H1 (cell line): Measurements from ENCODE around the gene BMPR1A. TPM values are rescaled to one million over a fixed set of nuclear protein-coding genes. Genes with fewer than 3 reads are reported as not detected.

Source experiments
- CTCF ChIA-PET: fragments of 300-600 bp; sonication (Branson Sonifier 250); formaldehyde crosslinking; loops from one replicate; lab custom pipeline; 2021; ENCODE audit not compliant: partially characterized antibody; lab: Charles Lee
- POLR2A ChIA-PET: fragments of 300-600 bp; sonication (Branson Sonifier 250); formaldehyde crosslinking; loops from one replicate; lab custom pipeline; 2021; ENCODE audit warnings: inconsistent platforms; ENCODE audit not compliant: partially characterized antibody; lab: Charles Lee
- DNase-seq, 2 experiments: peaks; one replicate each; pipeline versions ENCODE4 v3.0.0 to v3.0.0-alpha.2; 2010 to 2022; ENCODE audit warnings: low spot score in 2 of 2, low read depth in 1 of 2, mixed read lengths in 1 of 2
- FAIRE-seq: peaks from 2 replicates; lab custom pipeline; 2011; peaks lifted over from hg19 to GRCh38; lab: Jason Lieb, UNC
- H2AFZ ChIP-seq: 2 replicates; pipeline ENCODE4 v1.8.1; 2012; ENCODE audit warnings: low read length, inconsistent platforms
- H2AK5ac ChIP-seq: 2 replicates; pipeline ENCODE4 v1.6.1; 2013; ENCODE audit warnings: low read depth, low read length
- H2BK120ac ChIP-seq: replicated peaks from 2 replicates; pipeline ENCODE3; 2013; ENCODE audit warnings: low read depth, low read length, inconsistent platforms
- H2BK12ac ChIP-seq: 2 replicates; pipeline ENCODE4 v1.6.1; 2013; ENCODE audit warnings: low read depth, low read length
- H2BK15ac ChIP-seq: 2 replicates; pipeline ENCODE4 v1.6.1; 2013; ENCODE audit warnings: low read length
- H2BK20ac ChIP-seq: 2 replicates; pipeline ENCODE4 v1.6.1; 2013; ENCODE audit warnings: low read length
- H2BK5ac ChIP-seq: 2 replicates; pipeline ENCODE4 v1.6.1; 2013; ENCODE audit warnings: low read depth, low read length
- H3K14ac ChIP-seq: 2 replicates; pipeline ENCODE4 v1.6.1; 2013; ENCODE audit warnings: inconsistent platforms; ENCODE audit not compliant: insufficient read length
- H3K18ac ChIP-seq: 2 replicates; pipeline ENCODE4 v1.6.1; 2013; ENCODE audit warnings: low read length; ENCODE audit errors: extremely low read depth
- H3K23ac ChIP-seq: 2 replicates; pipeline ENCODE4 v1.6.1; 2013; ENCODE audit warnings: inconsistent platforms; ENCODE audit not compliant: insufficient read length
- H3K23me2 ChIP-seq: 2 replicates; pipeline ENCODE4 v1.6.1; 2013; ENCODE audit warnings: low read depth, low read length
- H3K27ac ChIP-seq: 2 replicates; pipeline ENCODE4 v1.6.1; 2011; ENCODE audit warnings: low read depth, low read length, inconsistent platforms
- H3K27me3 ChIP-seq, 4 experiments: replicated peaks in 1 of 4; 1 replicate in 1 of 4; 2 replicates in 3 of 4; pipeline versions ENCODE4 v1.6.1 to v1.8.1; 2011 to 2013; ENCODE audit warnings: low read length in 3 of 4, mild to moderate bottlenecking in 3 of 4, inconsistent platforms in 2 of 4, mixed read lengths in 2 of 4, moderate library complexity in 1 of 4; ENCODE audit not compliant: control insufficient read depth in 3 of 4, insufficient read depth in 3 of 4; ENCODE audit errors: extremely low read depth in 1 of 4
- H3K36me3 ChIP-seq, 4 experiments: 2 replicates each; pipeline versions ENCODE4 v1.6.1 to v1.8.1; 2011 to 2013; ENCODE audit warnings: mild to moderate bottlenecking in 4 of 4, low read length in 3 of 4, moderate library complexity in 2 of 4, control low read depth in 1 of 4, inconsistent platforms in 1 of 4; ENCODE audit not compliant: insufficient read depth in 4 of 4, control insufficient read depth in 2 of 4
- H3K4ac ChIP-seq: replicated peaks from 2 replicates; pipeline ENCODE3; 2013; ENCODE audit warnings: low read length, low read depth, mixed read lengths, inconsistent platforms; ENCODE audit not compliant: insufficient read length
- H3K4me1 ChIP-seq, 4 experiments: replicated peaks in 1 of 4; 1 replicate in 1 of 4; 2 replicates in 3 of 4; pipeline versions ENCODE4 v1.6.1 to v1.8.1; 2011 to 2013; ENCODE audit warnings: low read length in 3 of 4, inconsistent platforms in 2 of 4, mixed read lengths in 1 of 4; ENCODE audit not compliant: insufficient read depth in 4 of 4, control insufficient read depth in 3 of 4
- H3K4me2 ChIP-seq, 2 experiments: 2 replicates each; pipeline versions ENCODE4 v1.6.1 to v1.8.1; 2011 to 2013; ENCODE audit warnings: low read depth in 2 of 2, low read length in 2 of 2, control low read depth in 1 of 2, inconsistent platforms in 1 of 2, mild to moderate bottlenecking in 1 of 2; ENCODE audit not compliant: insufficient read depth in 1 of 2
- H3K4me3 ChIP-seq, 4 experiments: fragments of 200-600, 300-600 bp in 1 of 4; sonication (generic), shearing (Covaris generic), sonication (Bioruptor Twin) in 1 of 4; 2 replicates each; pipeline versions ENCODE4 v1.5.1 to v1.8.1; 2011 to 2016; ENCODE audit warnings: low read length in 4 of 4, low read depth in 3 of 4, control low read depth in 2 of 4, inconsistent platforms in 2 of 4, mild to moderate bottlenecking in 2 of 4, mixed read lengths in 1 of 4, moderate library complexity in 1 of 4; ENCODE audit not compliant: insufficient read depth in 2 of 4; ENCODE audit errors: extremely low read depth in 1 of 4
- H3K56ac ChIP-seq: replicated peaks from 2 replicates; pipeline ENCODE3; 2013; ENCODE audit warnings: low read depth, mild to moderate bottlenecking, mixed read lengths, low read length, inconsistent platforms; ENCODE audit not compliant: insufficient read length
- H3K79me1 ChIP-seq: 2 replicates; pipeline ENCODE4 v1.6.1; 2013; ENCODE audit warnings: low read depth, low read length, control low read depth
- H3K79me2 ChIP-seq, 2 experiments: 2 replicates each; pipeline versions ENCODE4 v1.6.1 to v1.8.1; 2012 to 2013; ENCODE audit warnings: low read length in 2 of 2, mild to moderate bottlenecking in 2 of 2, inconsistent platforms in 1 of 2; ENCODE audit not compliant: insufficient read depth in 2 of 2, control insufficient read depth in 1 of 2
- H3K9ac ChIP-seq, 4 experiments: replicated peaks in 1 of 4; 1 replicate in 1 of 4; 2 replicates in 3 of 4; pipeline versions ENCODE4 v1.6.1 to v1.8.1; 2011 to 2013; ENCODE audit warnings: low read depth in 3 of 4, low read length in 3 of 4, control low read depth in 2 of 4, mild to moderate bottlenecking in 2 of 4, moderate library complexity in 2 of 4, inconsistent platforms in 1 of 4; ENCODE audit errors: extremely low read depth in 1 of 4
- H3K9me3 ChIP-seq, 2 experiments: 2 replicates each; pipeline versions ENCODE4 v1.6.1 to v1.8.1; 2012 to 2013; ENCODE audit warnings: mild to moderate bottlenecking in 2 of 2, moderate library complexity in 2 of 2, control low read depth in 1 of 2, inconsistent platforms in 1 of 2, low read depth in 1 of 2, low read length in 1 of 2, mixed read lengths in 1 of 2; ENCODE audit not compliant: insufficient read depth in 2 of 2
- H4K20me1 ChIP-seq, 2 experiments: replicated peaks in 1 of 2; 2 replicates each; pipeline versions ENCODE3 to v1.8.1; 2011 to 2013; ENCODE audit warnings: inconsistent platforms in 2 of 2, low read length in 2 of 2, mild to moderate bottlenecking in 1 of 2; ENCODE audit not compliant: insufficient read depth in 2 of 2, control insufficient read depth in 1 of 2
- H4K5ac ChIP-seq: 2 replicates; pipeline ENCODE4 v1.6.1; 2013; ENCODE audit warnings: low read length, low read depth, mixed read lengths, inconsistent platforms; ENCODE audit not compliant: insufficient read length
- H4K8ac ChIP-seq: 2 replicates; pipeline ENCODE4 v1.8.0; 2013; ENCODE audit warnings: mild to moderate bottlenecking, moderate library complexity, low read length, inconsistent platforms; ENCODE audit not compliant: insufficient read depth; ENCODE audit errors: extremely low read depth
- H4K91ac ChIP-seq: replicated peaks from 2 replicates; pipeline ENCODE3; 2013; ENCODE audit warnings: low read length, mixed read lengths, inconsistent platforms; ENCODE audit not compliant: insufficient read length
- CBX5 ChIP-seq: fragments of 300-800, 300-1000 bp; sonication (generic); IDR thresholded peaks from 2 replicates; pipeline ENCODE4 v1.7.1; 2016; ENCODE audit warnings: antibody characterized with exemption, low read length, low read depth
- RNF2 ChIP-seq: fragments of 200-900, 300-1000 bp; sonication (generic); IDR thresholded peaks from 2 replicates; pipeline ENCODE4 v1.7.1; 2016; ENCODE audit warnings: borderline replicate concordance, low read depth, mild to moderate bottlenecking, antibody characterized with exemption, low read length; ENCODE audit not compliant: poor library complexity, severe bottlenecking; ENCODE audit errors: missing control alignments
- WGBS, 2 experiments: shearing (Covaris generic) in 1 of 2; methylation state at CpG; one replicate each; pipeline versions ENCODE4 v1.1.6 to v1.1.7; 2013 to 2015; ENCODE audit warnings: low lambda C conversion rate in 2 of 2, mixed read lengths in 2 of 2, inconsistent platforms in 1 of 2, low coverage in 1 of 2, missing lambda C conversion rate in 1 of 2; ENCODE audit not compliant: insufficient replicate concordance in 2 of 2, insufficient coverage in 1 of 2, insufficient read length in 1 of 2; ENCODE audit errors: extremely low coverage in 1 of 2, missing lambda C conversion rate in 1 of 2; 5-methylcytosine and 5-hydroxymethylcytosine counted together
- polyA plus RNA-seq, 7 experiments: library from polyadenylated mRNA; depleted of rRNA in 3 of 7; stranded (reverse) in 5 of 7; unstranded in 2 of 7; fragments of >200 nt in 5 of 7; fragments of 200-250 nt in 2 of 7; gene quantifications; 1 replicate in 5 of 7; 2 replicates in 1 of 7; 4 replicates in 1 of 7; pipeline versions ENCODE4 v1.2.1 to v1.2.3, GENCODE V29; 2011 to 2013; ENCODE audit warnings: missing spikeins in 2 of 7, mixed read lengths in 2 of 7
- total RNA-seq: library from RNA; stranded (reverse); fragmentation: NEBNext Ultra II Directional; extraction: Animal tissue kit (Norgen Biotek cat#: 25700); gene quantifications from 2 replicates; pipeline ENCODE4 v1.2.1, GENCODE V29; 2021

BMPR1A gene
- total and polyA plus RNA-seq, 2 of the 8 experiments (the other 6 are each of a cell fraction or from before 2014, with no cell fraction given): 34.4 to 129 TPM

- Histone ChIP-seq H4K8ac (peak overlapping the region; percentile 39; the same call in 1 of the 2 replicates), H3K23ac (no peak overlapping the region)
- TF ChIP-seq RNF2 (no peak), CBX5 (no peak)
- TF ChIP-seq, all 59 proteins: peak for 0
- H4K20me1 ChIP-seq: no peaks in the 10 kb centered on the region
- no peaks in the 10 kb centered on the region for H3K79me1 ChIP-seq
- no peaks in the 10 kb centered on the region for H3K79me2 ChIP-seq
- ChIA-PET POLR2A (interaction anchor here (1.0 to 1.9 kb wide), 6 partner anchors 10 to 35 kb away, joined by 3 to 9 read pairs (median 4); partner anchors contain the start of gene MMRN2), CTCF (interaction anchor here (0.6 to 22.5 kb wide), 16 partner anchors 9 to 304 kb away, joined by 3 to 975 read pairs (median 4); partner anchors contain the start of genes MMRN2 and SNCG)
- H3K4me3 ChIP-seq: no peak overlapping the region
- no peaks in the 10 kb centered on the region for H3K9me3 ChIP-seq
- H3K18ac ChIP-seq: peak overlapping the region; percentile 90
- H3K4me2 ChIP-seq: no peak overlapping the region
- peaks cover 4 to 36% (median 28%) of the 10 kb centered on the region in 4 experiments for H3K4me1 ChIP-seq
- peak overlapping the region; percentile 44 for H3K4ac ChIP-seq
- peak overlapping the region; percentile 61; the same call in 1 of the 2 replicates for H2BK20ac ChIP-seq
- WGBS, 2 experiments: 94% methylated on average over 7 of the region's 7 CpGs; no CpG with 5 or more reads in 1 of the 2 experiments
- peak overlapping the region; percentile 88 for H2AK5ac ChIP-seq
- no peak overlapping the region for H3K56ac ChIP-seq
- H2BK5ac ChIP-seq: no peak overlapping the region
- H3K27ac ChIP-seq: no peak overlapping the region
- no peak overlapping the region for H4K5ac ChIP-seq
- no peak overlapping the region for H3K9ac ChIP-seq
- peak overlapping the region; percentile 99 for H2BK15ac ChIP-seq
- no peak overlapping the region for H3K14ac ChIP-seq
- H4K91ac ChIP-seq: peak overlapping the region; percentile 58
- DNase-seq (no peak), FAIRE-seq (no peak)
- no peak overlapping the region for H2AFZ ChIP-seq
- H3K27me3 ChIP-seq: peaks cover 0 to 13% (median 10%) of the 10 kb centered on the region in 4 experiments; a peak in 6 of 7 replicates
- no peak overlapping the region for H2BK12ac ChIP-seq
- peak overlapping the region; percentile 65 for H2BK120ac ChIP-seq
- H3K36me3 ChIP-seq: no peaks in the 10 kb centered on the region
- H3K23me2 ChIP-seq: peaks cover 12% of the 10 kb centered on the region; the same call in 1 of the 2 replicates
Measured at GRCh38 chr10:86967481-86967941, 211.1 kb downstream of the BMPR1A start.
